Choroid plexus epithelial cell (primary cell): ENCODE measurements around the gene PPP1R13B.
"Not testable (repeated sequence)": the region's sequence is repeated elsewhere in the genome, so short reads cannot be mapped to it uniquely, and the experiment has no call there.

Experiments
- DNase-seq: peaks from one replicate; pipeline ENCODE4 v3.0.0-alpha.2; 2010; ENCODE audit warnings: low read depth
- H3K4me3 ChIP-seq: 2 replicates; pipeline ENCODE4 v1.5.1; 2011; ENCODE audit warnings: low read depth, mild to moderate bottlenecking, control low read depth, low read length, moderate library complexity
- TF ChIP-seq, protein P1 (sequence below): conservative IDR thresholded peaks from 2 replicates; pipeline ENCODE4 v1.5.1; 2011; ENCODE audit warnings: low read depth, mild to moderate bottlenecking, control low read depth, inconsistent platforms, low read length, moderate library complexity

The PPP1R13B gene

DNA sequence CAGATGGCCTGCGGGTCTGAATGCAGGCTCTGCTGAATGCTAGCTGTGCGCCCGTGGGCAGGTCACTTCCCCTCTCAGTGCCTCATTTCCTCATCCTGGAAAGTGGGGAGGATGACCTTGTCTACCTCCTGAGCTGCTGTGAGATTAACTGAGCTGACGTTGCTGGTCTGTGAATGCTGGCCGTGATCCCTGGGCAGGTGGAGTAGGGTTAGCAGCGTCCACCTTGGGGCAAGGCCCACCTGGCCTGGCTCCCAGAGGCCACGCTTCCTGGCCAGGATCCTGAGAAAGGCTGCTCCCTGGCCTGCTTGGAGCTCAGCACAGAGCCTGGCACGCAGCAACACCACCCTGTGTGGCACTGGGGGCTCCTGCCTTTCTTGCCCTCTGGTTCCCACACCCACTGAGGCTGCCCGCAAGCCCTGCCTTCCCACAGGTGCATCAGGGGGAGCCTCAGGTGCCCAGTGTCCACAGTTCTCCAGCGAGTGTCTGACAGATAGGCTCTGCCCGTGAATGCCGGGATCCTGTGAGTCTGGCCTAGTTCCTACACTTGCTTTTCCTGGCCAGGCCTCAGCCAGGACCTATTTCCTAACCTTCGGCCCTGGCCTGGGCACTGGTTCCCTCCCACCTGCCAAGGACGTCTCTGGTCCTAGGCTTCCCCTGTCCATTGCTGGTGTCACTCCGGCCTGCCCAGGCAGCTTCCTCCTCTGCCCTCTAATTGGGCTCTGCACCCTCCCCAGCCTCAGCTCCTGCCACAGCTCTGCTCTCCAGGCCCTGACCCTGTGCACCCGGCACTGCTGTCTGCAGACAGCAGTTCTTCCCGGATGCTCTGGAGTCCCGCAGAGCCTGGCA lies 43.7 kb upstream of the PPP1R13B start:
- no peak for DNase-seq
- TF ChIP-seq, protein P1, sequence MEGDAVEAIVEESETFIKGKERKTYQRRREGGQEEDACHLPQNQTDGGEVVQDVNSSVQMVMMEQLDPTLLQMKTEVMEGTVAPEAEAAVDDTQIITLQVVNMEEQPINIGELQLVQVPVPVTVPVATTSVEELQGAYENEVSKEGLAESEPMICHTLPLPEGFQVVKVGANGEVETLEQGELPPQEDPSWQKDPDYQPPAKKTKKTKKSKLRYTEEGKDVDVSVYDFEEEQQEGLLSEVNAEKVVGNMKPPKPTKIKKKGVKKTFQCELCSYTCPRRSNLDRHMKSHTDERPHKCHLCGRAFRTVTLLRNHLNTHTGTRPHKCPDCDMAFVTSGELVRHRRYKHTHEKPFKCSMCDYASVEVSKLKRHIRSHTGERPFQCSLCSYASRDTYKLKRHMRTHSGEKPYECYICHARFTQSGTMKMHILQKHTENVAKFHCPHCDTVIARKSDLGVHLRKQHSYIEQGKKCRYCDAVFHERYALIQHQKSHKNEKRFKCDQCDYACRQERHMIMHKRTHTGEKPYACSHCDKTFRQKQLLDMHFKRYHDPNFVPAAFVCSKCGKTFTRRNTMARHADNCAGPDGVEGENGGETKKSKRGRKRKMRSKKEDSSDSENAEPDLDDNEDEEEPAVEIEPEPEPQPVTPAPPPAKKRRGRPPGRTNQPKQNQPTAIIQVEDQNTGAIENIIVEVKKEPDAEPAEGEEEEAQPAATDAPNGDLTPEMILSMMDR, result no peak
- H3K4me3 ChIP-seq, result no peak overlapping the region

DNA sequence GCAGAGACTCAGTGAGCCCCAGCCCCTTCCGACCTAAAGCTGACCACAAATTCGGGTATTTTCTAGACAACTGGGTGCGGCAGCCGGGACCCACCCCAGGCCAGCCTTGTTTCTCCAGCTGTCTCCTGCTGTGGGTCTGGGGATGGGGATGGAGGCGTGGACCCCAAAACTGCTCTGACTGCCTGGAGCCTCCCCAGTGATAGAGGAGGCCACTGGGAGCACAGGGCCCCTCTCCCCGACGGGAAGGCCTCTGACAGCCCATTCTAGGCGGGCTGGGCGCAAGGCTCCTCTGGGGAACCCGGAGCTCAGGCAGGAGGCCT lies 42.6 kb upstream of the PPP1R13B start:
- no peak for DNase-seq
- TF ChIP-seq, protein P1, result no peak

DNA sequence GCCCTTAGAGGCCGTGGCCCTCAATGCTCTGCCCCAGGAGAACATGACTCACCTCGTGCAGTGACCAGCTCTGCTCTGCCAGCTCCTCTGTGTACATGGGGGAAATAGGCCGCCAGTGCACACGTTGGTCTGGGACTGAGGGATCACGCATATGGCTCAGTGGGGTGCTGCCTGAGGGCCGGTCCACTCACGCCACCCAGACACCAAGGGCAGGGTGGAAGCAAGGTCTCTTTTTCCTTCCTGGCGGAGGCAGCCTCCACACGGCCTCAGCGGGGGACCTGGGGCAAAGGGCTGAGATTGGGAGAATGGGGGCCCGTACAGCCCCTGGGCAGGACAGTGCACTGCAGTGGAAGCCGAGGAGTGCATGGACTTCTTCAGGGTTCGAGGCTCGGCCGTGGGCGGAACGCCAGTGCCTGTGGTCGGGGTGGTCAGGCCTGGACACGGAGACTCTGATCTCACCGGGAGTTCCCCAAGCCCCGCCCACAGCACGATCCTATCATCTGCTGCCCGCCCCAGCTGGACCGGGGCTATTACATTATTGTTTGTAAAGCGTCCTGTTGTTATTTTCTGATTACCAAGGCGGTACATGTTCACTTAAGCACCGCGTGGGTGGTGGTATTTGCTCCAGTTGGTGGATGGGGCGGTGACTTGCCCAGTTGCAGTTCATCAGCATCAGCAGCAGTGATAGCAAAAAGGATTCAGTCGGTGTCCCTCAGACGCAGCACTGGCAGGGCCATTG lies 42.1 kb upstream of the PPP1R13B start:
- H3K4me3 ChIP-seq, result no peak overlapping the region
- TF ChIP-seq, protein P1, result no peak
- DNase-seq, result peak; percentile 35

More for the DNA sequence above, 42.6 kb upstream of the PPP1R13B start:
- H3K4me3 ChIP-seq, result no peak overlapping the region

DNA sequence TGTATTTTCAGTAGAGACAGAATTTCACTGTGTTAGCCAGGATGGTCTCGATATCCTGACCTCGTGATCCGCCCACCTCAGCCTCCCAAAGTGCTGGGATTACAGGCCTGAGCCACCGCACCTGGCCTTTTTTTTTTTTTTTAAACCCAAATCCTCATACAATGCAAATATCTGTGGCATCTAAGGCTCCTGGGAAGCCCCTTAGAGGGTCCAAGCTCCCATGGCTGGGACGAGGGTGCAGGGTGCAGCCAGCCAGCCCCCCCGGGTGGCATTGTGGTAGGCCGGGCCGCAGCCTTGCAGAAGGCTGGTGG lies 41.6 kb upstream of the PPP1R13B start:
- H3K4me3 ChIP-seq, DNase-seq: not testable (repeated sequence)

DNA sequence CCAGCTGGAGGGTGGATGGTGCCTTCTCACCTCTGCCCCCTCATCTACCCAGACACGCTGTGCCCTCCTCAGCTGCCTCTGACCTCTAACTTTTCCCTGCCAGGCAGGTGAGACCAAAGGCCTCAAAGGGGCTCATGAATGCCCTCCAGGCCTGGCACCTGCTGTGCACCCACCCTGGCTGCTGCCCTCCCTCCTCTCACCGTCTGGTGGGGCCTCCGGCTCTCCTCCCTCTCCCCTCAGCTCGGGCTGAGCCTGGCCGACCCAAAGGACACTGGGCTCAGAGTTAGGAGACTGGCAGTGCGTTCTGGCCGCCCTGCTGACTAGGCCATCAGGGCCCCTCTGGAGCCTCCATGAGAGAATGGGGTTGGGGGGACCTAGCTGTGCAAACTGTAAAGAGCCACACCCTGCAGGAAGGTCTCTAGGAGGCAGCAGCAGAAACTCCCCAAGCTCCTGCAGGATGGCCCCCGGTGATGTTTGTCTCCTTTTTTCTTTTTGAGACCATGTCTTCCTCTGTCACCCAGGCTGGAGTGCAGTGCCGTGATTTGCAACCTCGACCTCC lies 40.3 kb upstream of the PPP1R13B start:
- H3K4me3 ChIP-seq, result no peak overlapping the region
- TF ChIP-seq, protein P1, result no peak
- no peak for DNase-seq

DNA sequence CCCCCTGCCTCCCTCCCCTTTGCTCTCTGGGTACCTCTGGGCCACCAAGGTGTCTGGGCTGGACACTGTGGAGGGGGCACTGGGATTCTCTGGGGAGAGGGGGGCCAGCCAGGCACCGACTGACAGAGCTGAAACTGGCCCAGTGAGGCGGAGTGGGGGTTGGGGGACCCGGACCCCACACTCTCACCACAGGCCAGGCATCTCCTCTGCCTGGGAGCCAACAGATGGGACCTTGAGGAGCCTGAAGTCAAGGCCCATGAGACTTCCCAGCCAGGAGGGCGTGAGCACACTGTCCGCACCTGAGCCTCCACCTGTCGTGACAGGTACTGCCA lies 39.8 kb upstream of the PPP1R13B start:
- TF ChIP-seq, protein P1, result no peak
- DNase-seq, result no peak
- H3K4me3 ChIP-seq, result no peak overlapping the region

DNA sequence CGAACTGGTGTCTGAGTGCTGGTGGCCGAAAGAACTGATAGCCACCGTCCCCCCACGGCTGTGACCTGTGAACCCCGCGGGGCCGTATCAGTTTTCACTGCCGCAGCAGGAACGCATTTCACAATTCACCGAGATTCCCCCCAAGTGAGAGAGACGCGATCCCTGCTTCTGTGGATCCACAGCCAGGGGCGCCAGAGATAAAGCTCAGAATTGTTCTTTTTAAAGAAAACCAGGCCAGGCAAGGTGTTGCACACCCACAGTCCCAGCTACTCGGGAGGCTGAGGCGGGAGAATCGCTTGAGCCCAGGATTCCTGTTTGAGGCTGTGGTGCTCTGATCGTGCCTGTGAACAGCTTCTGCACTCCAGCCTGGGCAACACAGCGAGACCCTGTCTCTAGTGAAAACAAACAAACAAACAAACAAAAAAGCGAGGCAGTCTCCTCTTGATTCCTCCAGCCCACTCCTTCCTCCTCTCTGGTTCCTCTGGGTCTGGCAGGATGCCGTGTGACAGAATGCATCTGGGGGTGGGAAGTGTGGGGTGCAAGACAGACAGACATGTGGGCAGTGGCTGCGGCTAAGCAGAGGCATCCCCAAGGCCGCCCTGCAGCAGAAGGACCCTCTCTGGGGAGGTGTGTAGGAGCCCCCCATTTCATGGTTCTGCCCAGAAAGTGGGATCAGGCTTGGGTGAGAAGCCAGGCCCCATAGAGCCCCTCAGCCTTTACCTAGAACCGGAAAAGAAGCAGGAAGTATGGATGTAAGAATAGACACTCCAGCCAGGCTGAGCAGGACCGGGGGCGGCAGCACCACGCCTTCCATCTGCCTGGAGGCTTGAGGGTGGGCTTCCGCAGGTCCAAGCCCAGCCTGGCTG lies 39.2 kb upstream of the PPP1R13B start:
- no peak overlapping the region for H3K4me3 ChIP-seq
- TF ChIP-seq, protein P1, result peak; percentile 80
- DNase-seq, result peak; percentile 57
